ENCODE results near the gene DNAJC1.
"Not testable (repeated sequence)": the region's sequence is repeated elsewhere in the genome, so short reads cannot be mapped to it uniquely, and the experiment has no call there.

The DNAJC1 gene

DNA sequence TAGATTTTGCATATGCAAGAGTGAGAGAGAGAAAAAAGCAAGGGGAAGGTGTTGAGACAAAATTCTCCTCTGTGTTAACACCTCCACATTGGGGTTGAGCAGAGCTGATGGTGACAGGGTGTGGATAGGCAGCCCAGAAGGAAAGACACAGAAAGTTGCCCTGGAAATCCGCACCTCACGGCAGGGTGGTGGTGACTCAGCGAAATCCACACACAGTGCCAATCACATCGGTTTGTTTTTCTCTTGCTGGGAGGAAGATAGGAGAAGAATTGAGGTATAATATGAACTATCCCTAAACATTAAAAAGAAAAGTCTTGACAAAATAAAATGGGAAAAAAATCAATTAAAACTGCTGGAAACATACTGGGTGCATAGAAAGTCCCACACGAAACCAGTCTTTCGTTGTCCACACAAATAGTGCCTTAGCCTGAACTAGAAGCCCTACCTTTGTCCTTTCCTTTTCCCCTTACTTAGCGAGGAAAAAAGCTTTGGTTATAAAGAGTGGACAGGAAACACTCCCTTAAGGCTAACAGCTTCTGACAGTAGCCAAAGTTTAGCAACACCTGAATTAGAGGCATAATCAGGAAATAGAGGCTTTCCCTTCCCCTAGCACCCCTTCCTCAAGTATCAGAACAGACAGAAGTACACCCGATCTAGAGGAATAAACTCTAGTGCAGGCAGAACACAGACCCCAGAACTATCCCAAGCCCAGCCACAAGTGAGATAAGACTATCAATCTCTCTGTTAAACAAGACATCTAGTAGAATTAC, 39.2 kb upstream of the DNAJC1 start:
- TF ChIP-seq, protein P1, sequence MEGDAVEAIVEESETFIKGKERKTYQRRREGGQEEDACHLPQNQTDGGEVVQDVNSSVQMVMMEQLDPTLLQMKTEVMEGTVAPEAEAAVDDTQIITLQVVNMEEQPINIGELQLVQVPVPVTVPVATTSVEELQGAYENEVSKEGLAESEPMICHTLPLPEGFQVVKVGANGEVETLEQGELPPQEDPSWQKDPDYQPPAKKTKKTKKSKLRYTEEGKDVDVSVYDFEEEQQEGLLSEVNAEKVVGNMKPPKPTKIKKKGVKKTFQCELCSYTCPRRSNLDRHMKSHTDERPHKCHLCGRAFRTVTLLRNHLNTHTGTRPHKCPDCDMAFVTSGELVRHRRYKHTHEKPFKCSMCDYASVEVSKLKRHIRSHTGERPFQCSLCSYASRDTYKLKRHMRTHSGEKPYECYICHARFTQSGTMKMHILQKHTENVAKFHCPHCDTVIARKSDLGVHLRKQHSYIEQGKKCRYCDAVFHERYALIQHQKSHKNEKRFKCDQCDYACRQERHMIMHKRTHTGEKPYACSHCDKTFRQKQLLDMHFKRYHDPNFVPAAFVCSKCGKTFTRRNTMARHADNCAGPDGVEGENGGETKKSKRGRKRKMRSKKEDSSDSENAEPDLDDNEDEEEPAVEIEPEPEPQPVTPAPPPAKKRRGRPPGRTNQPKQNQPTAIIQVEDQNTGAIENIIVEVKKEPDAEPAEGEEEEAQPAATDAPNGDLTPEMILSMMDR (IDR thresholded peaks at IDR 0.05) = no peak
- H3K27me3 ChIP-seq = peaks cover 5% of the 10 kb centered on the region
- no peak overlapping the region for H3K27ac ChIP-seq
- no peaks in the 10 kb centered on the region for H3K36me3 ChIP-seq
- H3K4me1 ChIP-seq (ENCODE audit: control insufficient read depth in 1 of 2, insufficient read depth in 1 of 2, low read depth in 1 of 2, low read length in 1 of 2) = no peaks in the 10 kb centered on the region
- H3K9me3 ChIP-seq = no peaks in the 10 kb centered on the region
- no peak overlapping the region for H3K4me3 ChIP-seq (ENCODE audit: low read depth in 1 of 2, low read length in 1 of 2)

DNA sequence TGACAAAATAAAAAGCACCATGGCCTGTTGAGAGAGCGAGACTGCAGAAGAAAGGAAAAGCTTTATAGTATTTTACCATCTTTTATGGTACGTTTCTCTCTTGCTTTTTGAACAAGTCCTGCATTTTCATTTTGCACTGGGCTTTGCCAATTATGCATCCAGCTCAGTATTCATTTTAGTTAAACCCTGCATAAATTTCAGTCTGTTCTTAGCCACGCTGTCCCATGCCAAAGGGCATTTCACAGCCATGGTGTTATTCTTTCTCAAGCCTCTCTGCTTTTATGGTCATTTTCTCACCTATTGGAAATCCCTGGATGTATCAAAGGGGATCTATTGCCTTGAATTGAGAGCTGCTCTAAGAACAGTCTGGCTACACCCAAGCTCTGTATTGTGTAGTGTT, 30.8 kb upstream of the DNAJC1 start:
- Histone ChIP-seq H3K4me1 (ENCODE audit: control insufficient read depth in 1 of 2, insufficient read depth in 1 of 2, low read depth in 1 of 2, low read length in 1 of 2) (no peaks in the 10 kb centered on the region), H3K4me3 (ENCODE audit: low read depth in 1 of 2, low read length in 1 of 2) (no peak overlapping the region), H3K27me3 (no peaks in the 10 kb centered on the region), H3K36me3 (no peaks in the 10 kb centered on the region), H3K9me3 (no peaks in the 10 kb centered on the region), H3K27ac (no peak overlapping the region)
- TF ChIP-seq, protein P1 (IDR thresholded peaks at IDR 0.05) = no peak

DNA sequence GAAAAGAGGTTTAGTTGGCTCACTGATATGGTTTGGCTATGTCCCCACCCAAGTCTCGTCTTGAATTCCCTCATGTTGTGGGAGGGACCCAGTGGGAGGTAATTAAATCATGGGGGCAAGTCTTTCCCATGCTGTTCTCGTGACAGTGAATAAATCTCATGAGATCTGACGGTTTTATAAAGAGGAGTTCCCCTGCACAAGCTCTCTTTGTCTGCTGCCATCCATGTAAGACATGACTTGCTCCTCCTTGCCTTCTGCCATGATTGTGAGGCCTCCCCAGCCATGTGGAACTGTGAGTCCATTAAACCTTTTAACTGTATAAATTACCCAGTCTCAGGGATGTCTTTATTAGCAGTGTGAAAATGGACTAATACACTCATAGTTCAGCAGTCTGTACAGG, 28.7 kb upstream of the DNAJC1 start:
- not testable (repeated sequence) for H3K9me3 ChIP-seq, H3K36me3 ChIP-seq

DNA sequence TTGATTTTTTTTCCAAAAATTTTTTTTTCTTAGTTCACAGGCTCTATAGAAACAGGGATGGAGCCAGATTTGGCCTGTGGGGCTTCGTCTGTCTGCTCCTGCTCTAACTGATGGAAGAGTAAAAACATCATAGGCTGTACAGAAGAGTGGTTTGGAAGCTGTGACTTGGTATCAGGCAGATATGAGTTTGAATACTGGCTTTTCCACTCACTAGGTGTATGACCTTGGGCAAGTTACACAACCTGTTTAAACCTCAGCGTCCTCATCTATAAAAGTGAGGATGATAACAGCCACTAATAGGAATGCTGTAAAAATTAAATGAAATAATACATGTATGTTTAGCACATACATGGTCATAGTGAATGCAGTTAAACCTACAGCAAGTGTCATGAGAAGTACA, 26.9 kb upstream of the DNAJC1 start:
- TF ChIP-seq, protein P1 (IDR thresholded peaks at IDR 0.05) = no peak
- H3K27ac ChIP-seq = no peak overlapping the region
- H3K27me3 ChIP-seq = no peaks in the 10 kb centered on the region
- no peaks in the 10 kb centered on the region for H3K4me1 ChIP-seq (ENCODE audit: control insufficient read depth in 1 of 2, insufficient read depth in 1 of 2, low read depth in 1 of 2, low read length in 1 of 2)
- no peaks in the 10 kb centered on the region for H3K9me3 ChIP-seq
- no peak overlapping the region for H3K4me3 ChIP-seq (ENCODE audit: low read depth in 1 of 2, low read length in 1 of 2)
- no peaks in the 10 kb centered on the region for H3K36me3 ChIP-seq

More for the DNA sequence above, 28.7 kb upstream of the DNAJC1 start:
- not testable (repeated sequence) for H3K27ac ChIP-seq; H3K27me3 ChIP-seq; H3K4me1 ChIP-seq (ENCODE audit: control insufficient read depth in 1 of 2, insufficient read depth in 1 of 2, low read depth in 1 of 2, low read length in 1 of 2); H3K4me3 ChIP-seq (ENCODE audit: low read depth in 1 of 2, low read length in 1 of 2)

DNA sequence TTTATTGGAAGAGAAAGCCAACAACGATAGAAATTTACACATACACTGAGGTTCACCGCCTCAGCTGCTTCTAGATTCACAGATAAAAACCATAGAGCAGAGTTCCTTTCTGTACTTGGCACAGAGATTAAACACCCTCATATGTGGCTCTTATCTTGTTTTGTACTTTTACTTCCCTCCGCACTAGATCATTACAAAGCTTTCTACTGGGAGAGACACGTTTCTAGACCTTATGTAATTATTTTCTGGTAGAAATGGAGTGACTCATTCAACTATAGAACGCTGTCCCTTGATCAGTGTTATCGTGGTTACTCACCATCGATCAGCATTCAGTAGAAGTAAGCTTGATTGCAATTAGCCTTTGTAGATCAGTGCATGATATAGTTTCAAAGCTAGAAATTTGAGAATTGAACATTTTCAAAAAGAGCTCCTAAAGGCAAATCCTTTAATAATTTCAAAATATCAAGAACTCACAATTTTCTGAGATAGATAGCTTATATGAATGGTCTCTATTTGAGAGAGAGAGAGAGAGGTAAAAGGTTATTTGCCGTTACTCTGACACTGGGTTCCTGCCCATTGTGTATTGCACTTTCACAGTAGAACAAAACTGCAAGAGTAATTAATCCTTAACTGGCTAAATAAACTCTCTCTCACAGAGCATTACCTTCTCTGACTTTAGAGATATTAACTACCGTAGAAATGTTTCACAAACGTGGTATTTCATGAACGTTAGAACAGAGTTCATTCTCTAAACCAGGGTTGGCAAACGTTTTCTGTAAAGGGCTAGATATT, 26.1 kb upstream of the DNAJC1 start:
- Histone ChIP-seq H3K4me1 (ENCODE audit: control insufficient read depth in 1 of 2, insufficient read depth in 1 of 2, low read depth in 1 of 2, low read length in 1 of 2) (no peaks in the 10 kb centered on the region), H3K4me3 (ENCODE audit: low read depth in 1 of 2, low read length in 1 of 2) (no peak overlapping the region), H3K9me3 (no peaks in the 10 kb centered on the region), H3K27ac (no peak overlapping the region), H3K27me3 (no peaks in the 10 kb centered on the region), H3K36me3 (no peaks in the 10 kb centered on the region)
- TF ChIP-seq, protein P1 (IDR thresholded peaks at IDR 0.05) = no peak
